A673 (cell line): ENCODE measurements around the gene PLAC8.

Experiments used
- EZH2 ChIP-seq: fragments of 200-600 bp; sonication (generic); IDR thresholded peaks from 2 replicates; pipeline ENCODE4 v1.6.1; 2017; ENCODE audit warnings: borderline replicate concordance, low read depth, mild to moderate bottlenecking, mixed read lengths, antibody characterized with exemption, low read length; ENCODE audit not compliant: poor library complexity, severe bottlenecking
- TF ChIP-seq, protein P1 (sequence below): fragments of 300-800, 200-600 bp; sonication (generic); conservative IDR thresholded peaks from 2 replicates; pipeline ENCODE4 v1.5.1; 2017; ENCODE audit warnings: low read depth, mild to moderate bottlenecking, antibody characterized with exemption, low read length, moderate library complexity, mixed read lengths

DNA sequence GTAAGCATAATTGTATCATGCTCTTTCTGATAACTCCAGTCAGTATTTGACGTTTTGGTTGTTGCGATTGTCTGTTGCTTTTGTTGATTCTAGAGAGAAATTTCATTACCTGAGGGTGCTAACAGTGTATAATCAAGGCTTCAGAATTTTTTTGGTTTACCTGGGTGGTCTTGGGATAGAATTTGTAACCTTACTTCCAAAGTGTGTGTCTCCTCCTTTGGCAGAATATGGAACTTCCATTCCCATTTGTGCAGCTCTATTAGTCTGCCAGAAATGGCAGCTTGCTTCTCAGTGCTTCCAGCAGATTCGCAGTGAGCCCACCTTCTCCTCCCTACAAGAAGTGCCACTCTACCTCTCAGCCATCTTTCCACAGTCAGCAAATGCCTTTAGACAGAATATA lies 74.3 kb downstream of the PLAC8 start:
- TF ChIP-seq, protein P1, sequence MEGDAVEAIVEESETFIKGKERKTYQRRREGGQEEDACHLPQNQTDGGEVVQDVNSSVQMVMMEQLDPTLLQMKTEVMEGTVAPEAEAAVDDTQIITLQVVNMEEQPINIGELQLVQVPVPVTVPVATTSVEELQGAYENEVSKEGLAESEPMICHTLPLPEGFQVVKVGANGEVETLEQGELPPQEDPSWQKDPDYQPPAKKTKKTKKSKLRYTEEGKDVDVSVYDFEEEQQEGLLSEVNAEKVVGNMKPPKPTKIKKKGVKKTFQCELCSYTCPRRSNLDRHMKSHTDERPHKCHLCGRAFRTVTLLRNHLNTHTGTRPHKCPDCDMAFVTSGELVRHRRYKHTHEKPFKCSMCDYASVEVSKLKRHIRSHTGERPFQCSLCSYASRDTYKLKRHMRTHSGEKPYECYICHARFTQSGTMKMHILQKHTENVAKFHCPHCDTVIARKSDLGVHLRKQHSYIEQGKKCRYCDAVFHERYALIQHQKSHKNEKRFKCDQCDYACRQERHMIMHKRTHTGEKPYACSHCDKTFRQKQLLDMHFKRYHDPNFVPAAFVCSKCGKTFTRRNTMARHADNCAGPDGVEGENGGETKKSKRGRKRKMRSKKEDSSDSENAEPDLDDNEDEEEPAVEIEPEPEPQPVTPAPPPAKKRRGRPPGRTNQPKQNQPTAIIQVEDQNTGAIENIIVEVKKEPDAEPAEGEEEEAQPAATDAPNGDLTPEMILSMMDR, result no peak
- no peak for TF ChIP-seq EZH2
